GM12875 (cell line): Measurements from ENCODE around the gene ZNF3.

Experiments
- H3K4me3 ChIP-seq: one replicate; pipeline ENCODE4 v1.5.1; 2011; ENCODE audit warnings: low read depth, low read length, control low read depth
- TF ChIP-seq, protein P1 (sequence below): IDR thresholded peaks from 2 replicates; pipeline ENCODE4 v1.5.1; 2011; ENCODE audit warnings: low read depth, mild to moderate bottlenecking, control low read depth, inconsistent platforms, low read length, moderate library complexity, borderline replicate concordance; ENCODE audit not compliant: insufficient read depth

The ZNF3 gene

DNA sequence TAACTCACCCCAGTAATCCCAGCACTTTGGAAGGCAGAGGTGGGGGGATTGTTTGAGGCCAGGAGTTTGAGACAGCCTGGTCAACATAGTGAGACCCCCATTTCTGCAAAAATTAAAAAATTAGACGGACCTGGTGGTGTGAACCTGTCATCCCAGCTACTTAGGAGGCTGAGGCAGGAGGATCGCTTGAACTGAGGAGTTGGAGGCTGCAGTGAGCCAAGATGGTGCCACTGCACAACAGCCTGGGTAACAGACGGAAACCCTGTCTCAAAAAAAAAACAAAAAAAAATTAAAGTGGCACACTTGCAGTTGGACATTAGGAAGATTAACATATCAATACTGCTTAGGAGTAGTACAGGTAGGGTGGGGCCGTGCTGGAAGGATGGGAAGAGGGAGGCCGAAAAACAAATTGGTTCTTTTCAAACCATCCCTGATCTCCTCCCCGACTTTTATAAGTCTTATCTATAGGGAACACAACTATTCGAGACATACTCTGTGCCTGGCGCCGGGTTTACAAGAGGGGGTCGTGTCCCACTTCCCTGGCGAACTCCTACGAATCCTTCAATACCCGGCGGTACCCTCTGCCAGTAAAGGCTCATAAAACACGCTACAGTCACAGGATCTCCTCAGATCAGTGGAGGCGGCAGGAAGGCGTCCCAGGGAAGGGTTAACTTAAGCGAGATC lies 37.0 kb upstream of the ZNF3 start:
- H3K4me3 ChIP-seq = peak overlapping the region; percentile 67
- TF ChIP-seq, protein P1, sequence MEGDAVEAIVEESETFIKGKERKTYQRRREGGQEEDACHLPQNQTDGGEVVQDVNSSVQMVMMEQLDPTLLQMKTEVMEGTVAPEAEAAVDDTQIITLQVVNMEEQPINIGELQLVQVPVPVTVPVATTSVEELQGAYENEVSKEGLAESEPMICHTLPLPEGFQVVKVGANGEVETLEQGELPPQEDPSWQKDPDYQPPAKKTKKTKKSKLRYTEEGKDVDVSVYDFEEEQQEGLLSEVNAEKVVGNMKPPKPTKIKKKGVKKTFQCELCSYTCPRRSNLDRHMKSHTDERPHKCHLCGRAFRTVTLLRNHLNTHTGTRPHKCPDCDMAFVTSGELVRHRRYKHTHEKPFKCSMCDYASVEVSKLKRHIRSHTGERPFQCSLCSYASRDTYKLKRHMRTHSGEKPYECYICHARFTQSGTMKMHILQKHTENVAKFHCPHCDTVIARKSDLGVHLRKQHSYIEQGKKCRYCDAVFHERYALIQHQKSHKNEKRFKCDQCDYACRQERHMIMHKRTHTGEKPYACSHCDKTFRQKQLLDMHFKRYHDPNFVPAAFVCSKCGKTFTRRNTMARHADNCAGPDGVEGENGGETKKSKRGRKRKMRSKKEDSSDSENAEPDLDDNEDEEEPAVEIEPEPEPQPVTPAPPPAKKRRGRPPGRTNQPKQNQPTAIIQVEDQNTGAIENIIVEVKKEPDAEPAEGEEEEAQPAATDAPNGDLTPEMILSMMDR = no peak

DNA sequence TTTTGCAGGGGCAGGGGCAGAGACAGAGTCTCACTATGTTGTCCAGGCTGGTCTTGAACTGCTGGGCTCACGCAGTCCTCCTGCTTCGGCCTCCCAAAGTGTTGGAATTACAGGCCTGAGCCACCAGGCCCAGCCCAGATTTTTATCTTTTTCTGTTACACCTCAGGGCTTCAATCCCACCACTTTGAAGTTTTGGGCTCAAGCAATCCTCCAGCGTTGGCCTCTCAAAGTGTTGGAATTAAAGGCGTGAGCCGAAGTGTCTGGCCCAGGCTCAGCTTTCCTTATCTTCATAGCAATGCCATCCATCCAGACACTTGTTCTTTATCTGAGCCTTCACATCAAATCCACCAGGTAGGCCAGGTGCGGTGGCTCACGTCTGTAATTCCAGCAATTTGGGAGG lies 33.5 kb upstream of the ZNF3 start:
- no peak overlapping the region for H3K4me3 ChIP-seq
- TF ChIP-seq, protein P1 = no peak

DNA sequence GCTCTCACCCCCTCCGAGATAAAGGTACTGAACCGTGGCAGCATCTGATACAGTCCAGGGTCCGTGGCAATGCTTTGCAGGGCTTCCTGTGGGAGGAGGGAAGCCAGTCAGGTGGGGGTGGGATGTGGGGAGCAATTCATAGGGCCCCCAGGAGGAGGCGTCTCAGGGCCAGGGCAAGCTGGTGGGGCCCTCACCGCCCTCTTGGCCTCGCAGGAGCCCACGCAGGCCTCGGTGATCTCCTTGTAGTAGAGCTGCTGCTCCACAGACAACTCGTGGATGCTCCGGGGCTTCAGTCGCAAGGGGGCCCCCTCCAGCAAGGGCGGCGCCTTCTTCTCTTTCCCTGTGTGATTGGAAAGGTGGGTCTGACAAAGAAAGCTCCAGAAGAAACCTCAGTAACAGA lies 30.4 kb upstream of the ZNF3 start:
- TF ChIP-seq, protein P1 = no peak

DNA sequence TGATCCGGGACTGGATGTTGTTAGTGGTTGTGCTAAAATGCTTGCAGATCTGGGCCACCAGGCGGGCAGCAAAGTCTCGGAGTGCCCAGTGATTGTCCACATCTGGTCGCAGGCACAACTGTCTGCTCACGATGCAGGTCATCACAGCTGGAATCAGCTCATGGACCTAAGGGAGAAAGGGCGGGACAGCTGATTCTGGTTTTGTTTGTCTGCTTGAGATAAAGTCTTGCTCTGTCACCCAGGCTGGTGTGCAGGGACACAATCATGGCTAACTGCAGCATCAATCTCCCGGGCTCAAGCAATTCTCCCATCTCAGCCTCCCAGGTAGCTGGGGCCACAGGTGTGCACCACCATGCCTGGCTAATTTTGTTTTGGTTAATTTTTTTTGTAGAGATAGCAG lies 29.6 kb upstream of the ZNF3 start:
- TF ChIP-seq, protein P1 = no peak
- H3K4me3 ChIP-seq = no peak overlapping the region

More for the DNA sequence above, 30.4 kb upstream of the ZNF3 start:
- H3K4me3 ChIP-seq = no peak overlapping the region

DNA sequence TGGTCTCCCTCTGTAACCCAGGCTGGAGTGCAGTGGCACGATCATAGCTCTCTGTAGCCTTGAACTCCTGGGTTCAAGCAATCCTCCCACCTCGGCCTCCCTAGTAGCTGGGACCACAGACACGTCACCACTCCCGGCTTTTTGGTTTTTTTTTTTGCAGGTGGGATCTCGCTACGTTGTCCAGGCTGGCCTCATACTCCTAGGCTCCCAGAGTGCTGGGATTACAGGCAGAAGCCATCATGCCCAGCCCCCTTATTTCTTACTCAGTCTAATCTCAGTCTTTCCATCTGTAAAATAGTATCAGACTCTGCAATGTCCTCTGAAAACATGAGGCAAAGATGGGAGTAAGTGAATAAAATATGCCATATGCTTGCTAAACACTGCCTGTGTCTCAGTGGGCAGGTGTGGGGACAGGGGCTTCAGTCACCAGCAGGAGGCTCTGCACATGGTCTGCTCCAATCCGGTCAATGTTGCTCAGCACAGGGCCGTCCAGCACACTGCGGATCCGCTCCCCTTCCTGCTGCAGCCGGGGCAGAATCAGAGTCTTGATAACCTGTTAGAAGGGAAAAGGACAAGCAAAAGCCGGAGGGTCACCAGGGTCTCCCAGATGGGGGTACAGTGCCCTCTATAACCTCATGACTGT lies 28.1 kb upstream of the ZNF3 start:
- TF ChIP-seq, protein P1 = no peak
- no peak overlapping the region for H3K4me3 ChIP-seq

DNA sequence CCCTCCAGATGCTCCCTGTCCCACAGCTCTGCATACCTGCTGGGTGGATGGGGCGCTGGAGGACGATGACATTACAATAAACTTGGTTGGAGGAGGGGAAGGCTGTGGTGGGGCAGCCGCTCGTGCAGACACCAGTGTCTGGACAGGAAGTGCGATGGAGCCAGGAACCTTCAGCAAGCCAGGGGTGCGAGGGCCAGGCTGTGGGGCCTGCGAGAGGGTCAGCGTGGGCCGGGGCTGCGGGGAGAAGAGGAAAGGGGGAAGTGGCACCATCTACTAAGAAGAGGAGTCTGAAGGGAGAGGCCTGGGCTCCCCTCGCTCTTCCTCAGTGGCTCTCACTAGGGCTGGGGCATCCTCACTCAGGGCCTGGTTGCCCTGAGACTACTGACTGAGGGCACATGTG lies 26.4 kb upstream of the ZNF3 start:
- TF ChIP-seq, protein P1 = no peak
- H3K4me3 ChIP-seq = no peak overlapping the region
